Measurements from ENCODE around the gene PCNP. TPM values are rescaled to one million over a fixed set of nuclear protein-coding genes. Genes with fewer than 3 reads are reported as not detected.

Gene PCNP
- total RNA-seq, 1 experiment from 2014 or later: 216 TPM

DNA sequence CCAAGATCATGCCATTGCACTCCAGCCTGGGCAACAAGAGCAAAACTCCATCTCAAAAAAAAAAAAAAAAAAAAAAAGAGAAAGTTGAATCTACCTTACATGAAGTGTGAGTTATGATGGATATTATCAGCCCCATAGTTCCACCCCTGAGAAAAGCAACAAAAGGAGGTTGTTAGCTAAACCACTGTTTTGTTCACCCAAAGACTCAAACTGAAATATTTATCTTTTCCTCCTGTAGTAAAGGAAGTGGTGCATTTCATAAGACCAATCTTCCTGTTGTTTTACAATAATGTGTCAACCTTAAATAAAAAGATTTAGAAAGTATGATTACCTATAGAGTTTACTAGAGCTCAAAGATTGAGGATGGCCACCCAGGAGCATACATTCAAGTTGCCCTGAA is 31.0 kb upstream of the PCNP start:
- H4K5ac ChIP-seq (ENCODE audit: insufficient read length, low read depth, low read length): no peak overlapping the region
- H2BK12ac ChIP-seq (ENCODE audit: insufficient read length, low read depth, low read length): no peak overlapping the region
- peaks cover 5 to 20% (median 8%) of the 10 kb centered on the region in 3 experiments; a peak in 5 of 7 replicates for H3K36me3 Mint-ChIP-seq (ENCODE audit: insufficient read depth in 1 of 3, low read depth in 3 of 3)
- peaks cover 24 to 37% of the 10 kb centered on the region in 2 experiments for H3K9me3 Mint-ChIP-seq
- H4K20me1 ChIP-seq (ENCODE audit: control insufficient read depth, insufficient read depth, insufficient read length): no peaks in the 10 kb centered on the region
- H3K79me2 ChIP-seq (ENCODE audit: insufficient read depth, low read length): no peaks in the 10 kb centered on the region
- no peak overlapping the region for H2BK120ac ChIP-seq (ENCODE audit: low read depth, low read length, poor library complexity, severe bottlenecking)
- H3K27me3 ChIP-seq (ENCODE audit: insufficient read depth, low read length): no peaks in the 10 kb centered on the region
- H2AFZ ChIP-seq (ENCODE audit: low read length): no peak overlapping the region
- H3T11ph ChIP-seq (ENCODE audit: low read length): no peak overlapping the region
- H3K27me3 Mint-ChIP-seq (ENCODE audit: low read depth): no peaks in the 10 kb centered on the region; the same call in none of the 2 replicates
- no peak overlapping the region for H2BK20ac ChIP-seq (ENCODE audit: low read depth, low read length, poor library complexity, severe bottlenecking)
- no peak overlapping the region for H3K27ac ChIP-seq (ENCODE audit: insufficient read length, low read depth, low read length)
- H2BK15ac ChIP-seq (ENCODE audit: low read depth, low read length): no peak overlapping the region
- H3K56ac ChIP-seq (ENCODE audit: insufficient read length, low read depth, low read length): no peak overlapping the region
- no peak overlapping the region for H3K23ac ChIP-seq (ENCODE audit: insufficient read length, low read depth, low read length)
- no peak for DNase-seq
- no peaks in the 10 kb centered on the region for H3K23me2 ChIP-seq (ENCODE audit: insufficient read length, low read depth, low read length, poor library complexity, severe bottlenecking)
- H3K9ac ChIP-seq (ENCODE audit: extremely low read depth, insufficient read length, low read length): no peak overlapping the region
- no peak overlapping the region for H3K14ac ChIP-seq (ENCODE audit: insufficient read depth, low read length)
- TF ChIP-seq, protein P1, sequence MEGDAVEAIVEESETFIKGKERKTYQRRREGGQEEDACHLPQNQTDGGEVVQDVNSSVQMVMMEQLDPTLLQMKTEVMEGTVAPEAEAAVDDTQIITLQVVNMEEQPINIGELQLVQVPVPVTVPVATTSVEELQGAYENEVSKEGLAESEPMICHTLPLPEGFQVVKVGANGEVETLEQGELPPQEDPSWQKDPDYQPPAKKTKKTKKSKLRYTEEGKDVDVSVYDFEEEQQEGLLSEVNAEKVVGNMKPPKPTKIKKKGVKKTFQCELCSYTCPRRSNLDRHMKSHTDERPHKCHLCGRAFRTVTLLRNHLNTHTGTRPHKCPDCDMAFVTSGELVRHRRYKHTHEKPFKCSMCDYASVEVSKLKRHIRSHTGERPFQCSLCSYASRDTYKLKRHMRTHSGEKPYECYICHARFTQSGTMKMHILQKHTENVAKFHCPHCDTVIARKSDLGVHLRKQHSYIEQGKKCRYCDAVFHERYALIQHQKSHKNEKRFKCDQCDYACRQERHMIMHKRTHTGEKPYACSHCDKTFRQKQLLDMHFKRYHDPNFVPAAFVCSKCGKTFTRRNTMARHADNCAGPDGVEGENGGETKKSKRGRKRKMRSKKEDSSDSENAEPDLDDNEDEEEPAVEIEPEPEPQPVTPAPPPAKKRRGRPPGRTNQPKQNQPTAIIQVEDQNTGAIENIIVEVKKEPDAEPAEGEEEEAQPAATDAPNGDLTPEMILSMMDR (conservative IDR thresholded peaks at IDR 0.05): no peak
- no peaks in the 10 kb centered on the region for H3K9me3 ChIP-seq (ENCODE audit: control insufficient read depth, low read depth, low read length)
- H4K91ac ChIP-seq (ENCODE audit: insufficient read length, low read depth, low read length): no peak overlapping the region
- H3K79me1 ChIP-seq (ENCODE audit: insufficient read depth, low read depth, low read length, poor library complexity, severe bottlenecking): no peaks in the 10 kb centered on the region
- H2AK5ac ChIP-seq (ENCODE audit: insufficient read length, low read length): no peak overlapping the region
- no peak overlapping the region for H4K8ac ChIP-seq (replicated peaks; ENCODE audit: insufficient read length, low read depth, low read length)
- no peak overlapping the region for H2BK5ac ChIP-seq (ENCODE audit: insufficient read length, low read length)
- H3K4me1 Mint-ChIP-seq: peaks cover 11 to 13% of the 10 kb centered on the region in 2 experiments
- H3K4ac ChIP-seq (ENCODE audit: low read depth, low read length): no peak overlapping the region
- no peak overlapping the region for H3K18ac ChIP-seq (ENCODE audit: insufficient read length, low read depth, low read length)
- no peak overlapping the region for H3K4me2 ChIP-seq (ENCODE audit: insufficient read depth, insufficient read length, low read length)
- H3K4me3 Mint-ChIP-seq: no peak overlapping the region
- peak overlapping the region in 1 of 3 experiments; percentile 77; a peak in 1 of 7 replicates for H3K27ac Mint-ChIP-seq
- H3K4me1 ChIP-seq (ENCODE audit: insufficient read depth, low read length): no peaks in the 10 kb centered on the region; the same call in 1 of the 2 replicates

All from H9 (cell line).